HEK293 (cell line): ENCODE results near the gene WNK4.

ENCODE experiments used
- GLI2 ChIP-seq: fragments of 450-650 bp; formaldehyde crosslinking; IDR thresholded peaks from 2 replicates; pipeline ENCODE4; 2017; ENCODE audit warnings: missing biosample characterization, missing genetic modification characterization, low read depth, borderline replicate concordance
- YY1 ChIP-seq: fragments of 450-650 bp; formaldehyde crosslinking; IDR thresholded peaks from 2 replicates; pipeline ENCODE4 v1.5.1; 2018; ENCODE audit warnings: missing biosample characterization, missing genetic modification characterization
- ZNF785 ChIP-seq: fragments of 450-650 bp; formaldehyde crosslinking; IDR thresholded peaks from 2 replicates; pipeline ENCODE4 v1.5.1; 2016; ENCODE audit warnings: missing biosample characterization, missing genetic modification characterization
- TF ChIP-seq, protein P1 (sequence below): fragments of 450-650 bp; formaldehyde crosslinking; IDR thresholded peaks from 2 replicates; pipeline ENCODE4 v1.5.1; 2016; ENCODE audit warnings: missing biosample characterization, missing genetic modification characterization

GRCh38 chr17:42784811-42785592 lies 4.6 kb downstream of the WNK4 start:
- TF ChIP-seq GLI2 (tag by site-specific recombination) (no peak), ZNF785 (tag by site-specific recombination) (no peak), YY1 (tag by site-specific recombination) (no peak)
- TF ChIP-seq, protein P1, sequence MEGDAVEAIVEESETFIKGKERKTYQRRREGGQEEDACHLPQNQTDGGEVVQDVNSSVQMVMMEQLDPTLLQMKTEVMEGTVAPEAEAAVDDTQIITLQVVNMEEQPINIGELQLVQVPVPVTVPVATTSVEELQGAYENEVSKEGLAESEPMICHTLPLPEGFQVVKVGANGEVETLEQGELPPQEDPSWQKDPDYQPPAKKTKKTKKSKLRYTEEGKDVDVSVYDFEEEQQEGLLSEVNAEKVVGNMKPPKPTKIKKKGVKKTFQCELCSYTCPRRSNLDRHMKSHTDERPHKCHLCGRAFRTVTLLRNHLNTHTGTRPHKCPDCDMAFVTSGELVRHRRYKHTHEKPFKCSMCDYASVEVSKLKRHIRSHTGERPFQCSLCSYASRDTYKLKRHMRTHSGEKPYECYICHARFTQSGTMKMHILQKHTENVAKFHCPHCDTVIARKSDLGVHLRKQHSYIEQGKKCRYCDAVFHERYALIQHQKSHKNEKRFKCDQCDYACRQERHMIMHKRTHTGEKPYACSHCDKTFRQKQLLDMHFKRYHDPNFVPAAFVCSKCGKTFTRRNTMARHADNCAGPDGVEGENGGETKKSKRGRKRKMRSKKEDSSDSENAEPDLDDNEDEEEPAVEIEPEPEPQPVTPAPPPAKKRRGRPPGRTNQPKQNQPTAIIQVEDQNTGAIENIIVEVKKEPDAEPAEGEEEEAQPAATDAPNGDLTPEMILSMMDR: no peak
